ENCODE data around the gene PKNOX2. TPM values are rescaled to one million over a fixed set of nuclear protein-coding genes. Genes with fewer than 3 reads are reported as not detected.
A peak's percentile ranks its signal among the peaks of the same experiment; 100 is the strongest.

PKNOX2 gene
- total RNA-seq, 1 donor: under 0.01 TPM

DNA sequence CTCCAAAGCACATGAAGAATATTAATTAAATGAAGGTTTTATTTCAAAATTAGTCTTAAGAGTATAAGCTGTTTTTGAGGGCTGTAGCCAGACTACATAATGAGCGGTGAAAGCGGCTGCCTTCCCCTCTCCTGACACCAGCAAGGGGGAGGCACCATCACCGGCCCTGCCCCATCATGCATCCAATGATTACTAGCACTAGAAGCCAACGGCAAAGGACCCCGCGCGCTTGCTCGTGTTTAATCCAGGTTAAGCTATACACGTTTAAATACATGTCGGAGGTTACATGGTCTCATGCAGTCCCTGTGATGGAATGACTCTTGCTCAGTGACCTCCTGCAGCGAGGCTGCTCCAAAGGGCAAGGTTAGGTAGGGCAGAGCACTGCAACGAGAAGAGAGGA, 281.2 kb downstream of the PKNOX2 start:
- Histone ChIP-seq H3K27ac (ENCODE audit: low read depth, low read length) (no peak overlapping the region), H3K79me2 (ENCODE audit: insufficient read depth, low read length) (no peaks in the 10 kb centered on the region), H3K27me3 (ENCODE audit: insufficient read depth, low read length) (no peaks in the 10 kb centered on the region), H2AFZ (ENCODE audit: low read length) (no peak overlapping the region), H3K4me1 (ENCODE audit: insufficient read depth, low read length) (peaks cover 9% of the 10 kb centered on the region), H3K4me2 (ENCODE audit: insufficient read depth, low read length) (no peak overlapping the region), H3K4me3 (ENCODE audit: insufficient read depth, low read length) (no peak overlapping the region), H4K20me1 (ENCODE audit: insufficient read depth, low read length) (no peaks in the 10 kb centered on the region), H3K36me3 (ENCODE audit: insufficient read depth, low read length) (no peaks in the 10 kb centered on the region), H3K9me3 (ENCODE audit: low read depth, low read length) (no peaks in the 10 kb centered on the region)
- TF ChIP-seq, protein P1, sequence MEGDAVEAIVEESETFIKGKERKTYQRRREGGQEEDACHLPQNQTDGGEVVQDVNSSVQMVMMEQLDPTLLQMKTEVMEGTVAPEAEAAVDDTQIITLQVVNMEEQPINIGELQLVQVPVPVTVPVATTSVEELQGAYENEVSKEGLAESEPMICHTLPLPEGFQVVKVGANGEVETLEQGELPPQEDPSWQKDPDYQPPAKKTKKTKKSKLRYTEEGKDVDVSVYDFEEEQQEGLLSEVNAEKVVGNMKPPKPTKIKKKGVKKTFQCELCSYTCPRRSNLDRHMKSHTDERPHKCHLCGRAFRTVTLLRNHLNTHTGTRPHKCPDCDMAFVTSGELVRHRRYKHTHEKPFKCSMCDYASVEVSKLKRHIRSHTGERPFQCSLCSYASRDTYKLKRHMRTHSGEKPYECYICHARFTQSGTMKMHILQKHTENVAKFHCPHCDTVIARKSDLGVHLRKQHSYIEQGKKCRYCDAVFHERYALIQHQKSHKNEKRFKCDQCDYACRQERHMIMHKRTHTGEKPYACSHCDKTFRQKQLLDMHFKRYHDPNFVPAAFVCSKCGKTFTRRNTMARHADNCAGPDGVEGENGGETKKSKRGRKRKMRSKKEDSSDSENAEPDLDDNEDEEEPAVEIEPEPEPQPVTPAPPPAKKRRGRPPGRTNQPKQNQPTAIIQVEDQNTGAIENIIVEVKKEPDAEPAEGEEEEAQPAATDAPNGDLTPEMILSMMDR (IDR thresholded peaks at IDR 0.05; ENCODE audit: extremely low read depth, low read depth, low read length): no peak
- no peak for DNase-seq (ENCODE audit: insufficient read length, low spot score, missing footprints)

DNA sequence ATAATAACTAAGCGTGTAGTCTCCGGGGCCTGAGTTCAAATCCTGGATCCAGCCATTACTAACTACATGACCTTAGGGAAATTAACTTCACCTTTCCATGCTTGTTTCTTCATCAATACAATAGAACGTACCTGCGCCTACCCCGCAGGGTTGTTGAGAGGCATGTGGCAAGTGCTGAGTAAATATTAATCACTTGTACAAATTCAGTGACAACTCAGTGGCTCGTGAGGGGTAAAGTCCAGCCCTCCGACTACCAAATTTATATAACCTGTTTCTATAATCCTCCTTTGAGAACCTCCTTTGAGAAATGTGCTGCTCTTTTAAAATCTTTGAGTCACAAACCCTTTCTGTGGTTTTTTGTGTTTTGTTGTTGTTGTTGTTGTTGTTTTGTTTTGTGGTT, 281.7 kb downstream of the PKNOX2 start:
- Histone ChIP-seq H3K27me3 (ENCODE audit: insufficient read depth, low read length) (no peaks in the 10 kb centered on the region), H3K27ac (ENCODE audit: low read depth, low read length) (no peak overlapping the region), H3K4me1 (ENCODE audit: insufficient read depth, low read length) (peaks cover 9% of the 10 kb centered on the region), H3K4me2 (ENCODE audit: insufficient read depth, low read length) (no peak overlapping the region), H4K20me1 (ENCODE audit: insufficient read depth, low read length) (no peaks in the 10 kb centered on the region), H3K9me3 (ENCODE audit: low read depth, low read length) (no peaks in the 10 kb centered on the region), H3K4me3 (ENCODE audit: insufficient read depth, low read length) (no peak overlapping the region), H2AFZ (ENCODE audit: low read length) (no peak overlapping the region), H3K79me2 (ENCODE audit: insufficient read depth, low read length) (no peaks in the 10 kb centered on the region), H3K36me3 (ENCODE audit: insufficient read depth, low read length) (no peaks in the 10 kb centered on the region)
- DNase-seq (ENCODE audit: insufficient read length, low spot score, missing footprints): no peak
- TF ChIP-seq, protein P1 (IDR thresholded peaks at IDR 0.05; ENCODE audit: extremely low read depth, low read depth, low read length): no peak

DNA sequence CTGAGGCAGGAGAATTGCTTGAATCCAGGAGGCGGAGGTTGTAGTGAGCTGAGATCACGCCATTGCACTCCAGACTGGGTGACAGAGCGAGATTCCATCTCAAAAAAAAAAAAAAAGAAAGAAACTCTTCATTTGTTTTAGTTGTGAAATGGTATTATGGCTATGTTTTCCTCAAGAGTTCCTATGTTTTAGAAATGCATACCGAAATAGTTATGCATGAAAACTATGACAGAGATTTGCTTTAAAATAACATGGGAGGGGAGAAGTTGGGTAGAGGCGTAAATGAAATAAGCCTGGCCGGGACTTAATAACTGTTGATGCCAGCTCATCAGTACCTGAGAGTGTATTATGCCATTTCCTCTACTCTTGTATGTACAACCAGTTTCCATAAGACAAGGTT, 283.2 kb downstream of the PKNOX2 start:
- Histone ChIP-seq H3K27ac (ENCODE audit: low read depth, low read length) (no peak overlapping the region), H4K20me1 (ENCODE audit: insufficient read depth, low read length) (no peaks in the 10 kb centered on the region), H3K27me3 (ENCODE audit: insufficient read depth, low read length) (no peaks in the 10 kb centered on the region), H3K79me2 (ENCODE audit: insufficient read depth, low read length) (no peaks in the 10 kb centered on the region), H3K36me3 (ENCODE audit: insufficient read depth, low read length) (no peaks in the 10 kb centered on the region), H3K4me2 (ENCODE audit: insufficient read depth, low read length) (no peak overlapping the region), H3K4me3 (ENCODE audit: insufficient read depth, low read length) (no peak overlapping the region), H3K9me3 (ENCODE audit: low read depth, low read length) (no peaks in the 10 kb centered on the region), H3K4me1 (ENCODE audit: insufficient read depth, low read length) (peaks cover 9% of the 10 kb centered on the region), H2AFZ (ENCODE audit: low read length) (no peak overlapping the region)
- DNase-seq (ENCODE audit: insufficient read length, low spot score, missing footprints): no peak
- TF ChIP-seq, protein P1 (IDR thresholded peaks at IDR 0.05; ENCODE audit: extremely low read depth, low read depth, low read length): no peak

DNA sequence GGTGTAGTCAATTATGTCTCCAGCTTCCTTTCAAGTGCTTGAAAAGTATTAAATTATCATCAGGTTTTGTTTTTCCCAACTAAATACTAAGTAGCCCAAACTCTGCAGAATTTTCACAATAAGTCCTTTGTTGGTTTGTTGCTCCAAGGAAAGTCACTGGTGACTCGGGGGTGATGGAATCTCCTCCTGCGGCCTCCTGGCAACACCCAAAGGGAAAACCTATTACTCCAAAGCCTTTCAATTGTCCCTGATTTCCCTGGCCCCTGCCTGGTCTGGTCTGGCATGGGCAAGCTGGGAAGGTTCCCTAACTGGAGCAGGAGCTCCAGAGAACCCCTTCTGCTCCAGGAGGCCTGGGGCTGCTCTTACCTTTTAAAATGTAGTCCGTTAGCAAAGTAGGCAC, 283.6 kb downstream of the PKNOX2 start:
- Histone ChIP-seq H2AFZ (ENCODE audit: low read length) (peak overlapping the region; percentile 23), H3K36me3 (ENCODE audit: insufficient read depth, low read length) (no peaks in the 10 kb centered on the region), H3K4me2 (ENCODE audit: insufficient read depth, low read length) (no peak overlapping the region), H3K27me3 (ENCODE audit: insufficient read depth, low read length) (no peaks in the 10 kb centered on the region), H3K9me3 (ENCODE audit: low read depth, low read length) (no peaks in the 10 kb centered on the region), H4K20me1 (ENCODE audit: insufficient read depth, low read length) (no peaks in the 10 kb centered on the region), H3K79me2 (ENCODE audit: insufficient read depth, low read length) (no peaks in the 10 kb centered on the region), H3K4me3 (ENCODE audit: insufficient read depth, low read length) (no peak overlapping the region), H3K4me1 (ENCODE audit: insufficient read depth, low read length) (peaks cover 9% of the 10 kb centered on the region), H3K27ac (ENCODE audit: low read depth, low read length) (peak overlapping the region; percentile 19)
- peak; percentile 91 for DNase-seq (ENCODE audit: insufficient read length, low spot score, missing footprints)
- TF ChIP-seq, protein P1 (IDR thresholded peaks at IDR 0.05; ENCODE audit: extremely low read depth, low read depth, low read length): no peak

Measured in osteoblast (primary cell).